ENCODE measurements around the gene CFAP52. TPM values are rescaled to one million over a fixed set of nuclear protein-coding genes. Genes with fewer than 3 reads are reported as not detected.

Gene CFAP52
- total and polyA plus RNA-seq, 2 of the 8 experiments (the other 6 are each of a cell fraction or from before 2014, with no cell fraction given), result 0.11 TPM; not detected in 1

DNA sequence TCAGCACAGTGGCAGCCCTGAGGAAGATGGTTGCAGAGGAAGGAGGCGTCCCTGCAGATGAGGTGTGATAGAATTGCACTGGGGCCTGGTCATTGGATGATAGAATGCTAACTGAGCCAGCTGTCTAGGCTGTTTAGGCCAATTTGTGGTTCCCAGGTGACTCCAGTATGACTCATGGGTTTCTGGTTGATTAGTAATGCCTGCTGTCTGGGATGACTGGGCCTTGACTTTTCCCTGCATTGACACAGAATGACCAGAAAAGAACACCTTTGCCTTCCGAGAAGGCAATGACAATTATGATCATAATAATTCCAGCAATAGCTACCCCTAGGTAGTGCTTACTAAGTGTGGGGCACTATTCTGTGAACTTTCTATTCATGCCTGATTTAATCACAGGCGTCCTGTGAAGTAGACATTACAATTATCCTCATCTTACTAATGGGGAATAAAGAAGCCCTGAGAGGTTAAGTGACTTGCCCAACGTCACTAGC lies 100.4 kb downstream of the CFAP52 start (continued):
- no peak for TF ChIP-seq E2F6 (IDR thresholded peaks at IDR 0.05)
- no peak for TF ChIP-seq EP300 (IDR thresholded peaks at IDR 0.05; ENCODE audit: borderline replicate concordance in 1 of 2, low read depth in 2 of 2, low read length in 2 of 2)
- no peak for TF ChIP-seq POLR2A (IDR thresholded peaks at IDR 0.05; ENCODE audit: control extremely low read depth in 1 of 2, low read depth in 2 of 2, low read length in 2 of 2)
- TF ChIP-seq SP2 (IDR thresholded peaks at IDR 0.05; ENCODE audit: low read length), result no peak
- TF ChIP-seq GTF2F1 (IDR thresholded peaks at IDR 0.05; ENCODE audit: borderline replicate concordance, low read depth, low read length), result no peak
- TF ChIP-seq GABPA (IDR thresholded peaks at IDR 0.05; ENCODE audit: borderline replicate concordance, insufficient read depth, low read length), result no peak
- TF ChIP-seq SP4 (IDR thresholded peaks at IDR 0.05; ENCODE audit: low read length), result no peak
- no peak for TF ChIP-seq KDM5A (IDR thresholded peaks at IDR 0.05; ENCODE audit: low read length)
- TF ChIP-seq SIN3A (conservative IDR thresholded peaks at IDR 0.05 in 1 of 2, IDR thresholded peaks at IDR 0.05 in 1 of 2; ENCODE audit: low read depth in 1 of 2, low read length in 2 of 2), result no peak
- TF ChIP-seq NRF1 (IDR thresholded peaks at IDR 0.05; ENCODE audit: low read depth, low read length), result no peak

Measured in H1 (cell line).